Measurements from ENCODE around the gene MEX3C.

DNA sequence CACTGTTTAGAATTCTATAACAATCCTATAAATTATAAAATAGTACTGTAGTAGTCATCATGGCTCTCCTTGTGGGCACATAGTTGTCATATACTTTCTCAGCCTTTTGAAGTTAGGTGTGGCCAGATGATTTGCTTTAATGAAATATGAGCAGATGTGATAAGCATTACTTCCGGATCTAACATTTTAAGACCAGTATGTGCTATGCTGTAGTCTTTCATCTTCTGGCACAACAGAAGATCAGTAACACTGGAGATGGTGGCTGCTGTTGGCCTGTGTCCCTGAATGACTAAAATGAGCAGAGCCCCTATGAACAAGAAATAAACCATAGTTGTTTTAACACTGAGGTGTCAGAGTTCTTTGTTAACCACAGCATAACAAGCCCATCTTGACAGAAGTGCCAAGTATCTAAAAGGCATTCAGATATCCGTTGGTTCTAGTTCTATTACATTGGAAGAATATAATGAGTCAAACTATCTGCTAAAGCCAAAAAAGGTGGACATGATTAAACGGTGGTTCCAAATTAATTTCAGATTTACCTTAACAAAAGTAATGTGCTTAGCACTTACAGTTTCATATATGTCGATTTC, 6.3 kb downstream of the MEX3C start:
- TF ChIP-seq, protein P1, sequence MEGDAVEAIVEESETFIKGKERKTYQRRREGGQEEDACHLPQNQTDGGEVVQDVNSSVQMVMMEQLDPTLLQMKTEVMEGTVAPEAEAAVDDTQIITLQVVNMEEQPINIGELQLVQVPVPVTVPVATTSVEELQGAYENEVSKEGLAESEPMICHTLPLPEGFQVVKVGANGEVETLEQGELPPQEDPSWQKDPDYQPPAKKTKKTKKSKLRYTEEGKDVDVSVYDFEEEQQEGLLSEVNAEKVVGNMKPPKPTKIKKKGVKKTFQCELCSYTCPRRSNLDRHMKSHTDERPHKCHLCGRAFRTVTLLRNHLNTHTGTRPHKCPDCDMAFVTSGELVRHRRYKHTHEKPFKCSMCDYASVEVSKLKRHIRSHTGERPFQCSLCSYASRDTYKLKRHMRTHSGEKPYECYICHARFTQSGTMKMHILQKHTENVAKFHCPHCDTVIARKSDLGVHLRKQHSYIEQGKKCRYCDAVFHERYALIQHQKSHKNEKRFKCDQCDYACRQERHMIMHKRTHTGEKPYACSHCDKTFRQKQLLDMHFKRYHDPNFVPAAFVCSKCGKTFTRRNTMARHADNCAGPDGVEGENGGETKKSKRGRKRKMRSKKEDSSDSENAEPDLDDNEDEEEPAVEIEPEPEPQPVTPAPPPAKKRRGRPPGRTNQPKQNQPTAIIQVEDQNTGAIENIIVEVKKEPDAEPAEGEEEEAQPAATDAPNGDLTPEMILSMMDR (IDR thresholded peaks at IDR 0.05): no peak
- no peak for TF ChIP-seq POLR2A (IDR thresholded peaks at IDR 0.05)

Data from thyroid gland (tissue), 4 donors.